Lower lobe of right lung (tissue), 2 donors: ENCODE results near the gene SLC43A3. TPM values are rescaled to one million over a fixed set of nuclear protein-coding genes. Genes with fewer than 3 reads are reported as not detected.

Source experiments
- ATAC-seq, 2 donors: fragments of 200-7000 bp; cut with Tn5 transposase; one replicate each; pipeline ENCODE4 v1.9.1; 2020 to 2022; ENCODE audit warnings: mild to moderate bottlenecking in 2 of 2, moderate library complexity in 2 of 2
- DNase-seq: peaks from one replicate; pipeline ENCODE4 v3.0.0-alpha.2; 2020
- H3K27ac ChIP-seq: fragments of 200-600 bp; one replicate; pipeline ENCODE4 v1.8.0; 2022
- H3K27me3 ChIP-seq: fragments of 200-600 bp; one replicate; pipeline ENCODE4 v1.8.0; 2022; ENCODE audit warnings: low read depth
- H3K36me3 ChIP-seq: fragments of 200-600 bp; one replicate; pipeline ENCODE4 v1.8.0; 2022; ENCODE audit warnings: mild to moderate bottlenecking
- H3K4me1 ChIP-seq: fragments of 200-600 bp; one replicate; pipeline ENCODE4 v1.8.0; 2022
- H3K4me3 ChIP-seq: fragments of 200-600 bp; one replicate; pipeline ENCODE4 v1.8.0; 2022; ENCODE audit warnings: mild to moderate bottlenecking
- H3K9me3 ChIP-seq: fragments of 200-600 bp; one replicate; pipeline ENCODE4 v1.8.0; 2022
- intact Hi-C: fragments of 100-400 bp; cut with DNase I; formaldehyde crosslinking; loops from one replicate; pipeline ENCODE4 v1.11.0; 2022
- total RNA-seq: library from RNA; stranded (reverse); fragmentation: NEBNext Ultra II Directional; extraction: Animal tissue kit (Norgen Biotek cat#: 25700); gene quantifications from one replicate; pipeline ENCODE4 v1.2.1, GENCODE V29; 2021
- TF ChIP-seq, protein P1 (sequence below): fragments of 200-600 bp; IDR thresholded peaks from one replicate; pipeline ENCODE4 v1.8.0; 2022; ENCODE audit warnings: antibody characterized with exemption, mild to moderate bottlenecking
- donor health status: DM: no; HTN: yes; CAD: no; lungs with severe emphysema.

Gene SLC43A3
- total RNA-seq, 1 donor from 2014 or later: 102 TPM

DNA sequence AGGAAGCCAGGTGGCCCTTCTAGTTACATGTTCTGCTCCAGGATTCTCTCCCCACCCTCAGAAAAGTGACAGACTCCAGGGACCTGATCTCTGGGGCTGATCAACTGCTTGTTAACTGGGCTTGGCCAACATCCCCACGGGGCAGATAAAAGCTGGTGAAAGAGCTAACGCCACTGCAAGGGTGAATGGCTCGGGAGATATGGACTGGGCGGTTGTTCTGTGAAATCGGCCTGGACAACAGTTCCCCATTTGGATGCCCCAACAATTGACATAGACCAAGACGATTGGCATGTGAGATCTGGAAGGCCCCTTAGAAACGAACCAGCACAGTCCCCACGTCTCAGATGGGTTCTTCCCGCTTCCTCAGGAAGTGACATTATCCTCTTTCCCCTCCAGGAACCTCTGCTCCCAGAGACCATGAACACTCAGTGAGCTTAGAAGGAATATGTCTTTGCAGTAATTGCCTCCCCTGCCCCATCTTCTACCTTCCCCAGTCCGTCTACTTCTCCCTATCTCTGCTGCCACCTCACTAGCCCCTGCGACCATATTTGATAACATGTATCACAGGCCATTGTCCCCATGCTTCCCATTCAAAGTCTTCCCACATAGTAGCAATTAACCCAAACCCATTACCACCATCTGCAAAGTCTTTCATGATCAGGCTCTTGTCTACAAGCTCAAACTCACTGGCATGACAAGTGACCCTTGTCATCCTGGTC is 30.9 kb downstream of the SLC43A3 start:
- TF ChIP-seq, protein P1, sequence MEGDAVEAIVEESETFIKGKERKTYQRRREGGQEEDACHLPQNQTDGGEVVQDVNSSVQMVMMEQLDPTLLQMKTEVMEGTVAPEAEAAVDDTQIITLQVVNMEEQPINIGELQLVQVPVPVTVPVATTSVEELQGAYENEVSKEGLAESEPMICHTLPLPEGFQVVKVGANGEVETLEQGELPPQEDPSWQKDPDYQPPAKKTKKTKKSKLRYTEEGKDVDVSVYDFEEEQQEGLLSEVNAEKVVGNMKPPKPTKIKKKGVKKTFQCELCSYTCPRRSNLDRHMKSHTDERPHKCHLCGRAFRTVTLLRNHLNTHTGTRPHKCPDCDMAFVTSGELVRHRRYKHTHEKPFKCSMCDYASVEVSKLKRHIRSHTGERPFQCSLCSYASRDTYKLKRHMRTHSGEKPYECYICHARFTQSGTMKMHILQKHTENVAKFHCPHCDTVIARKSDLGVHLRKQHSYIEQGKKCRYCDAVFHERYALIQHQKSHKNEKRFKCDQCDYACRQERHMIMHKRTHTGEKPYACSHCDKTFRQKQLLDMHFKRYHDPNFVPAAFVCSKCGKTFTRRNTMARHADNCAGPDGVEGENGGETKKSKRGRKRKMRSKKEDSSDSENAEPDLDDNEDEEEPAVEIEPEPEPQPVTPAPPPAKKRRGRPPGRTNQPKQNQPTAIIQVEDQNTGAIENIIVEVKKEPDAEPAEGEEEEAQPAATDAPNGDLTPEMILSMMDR: no peak
- H3K9me3 ChIP-seq: no peaks in the 10 kb centered on the region

DNA sequence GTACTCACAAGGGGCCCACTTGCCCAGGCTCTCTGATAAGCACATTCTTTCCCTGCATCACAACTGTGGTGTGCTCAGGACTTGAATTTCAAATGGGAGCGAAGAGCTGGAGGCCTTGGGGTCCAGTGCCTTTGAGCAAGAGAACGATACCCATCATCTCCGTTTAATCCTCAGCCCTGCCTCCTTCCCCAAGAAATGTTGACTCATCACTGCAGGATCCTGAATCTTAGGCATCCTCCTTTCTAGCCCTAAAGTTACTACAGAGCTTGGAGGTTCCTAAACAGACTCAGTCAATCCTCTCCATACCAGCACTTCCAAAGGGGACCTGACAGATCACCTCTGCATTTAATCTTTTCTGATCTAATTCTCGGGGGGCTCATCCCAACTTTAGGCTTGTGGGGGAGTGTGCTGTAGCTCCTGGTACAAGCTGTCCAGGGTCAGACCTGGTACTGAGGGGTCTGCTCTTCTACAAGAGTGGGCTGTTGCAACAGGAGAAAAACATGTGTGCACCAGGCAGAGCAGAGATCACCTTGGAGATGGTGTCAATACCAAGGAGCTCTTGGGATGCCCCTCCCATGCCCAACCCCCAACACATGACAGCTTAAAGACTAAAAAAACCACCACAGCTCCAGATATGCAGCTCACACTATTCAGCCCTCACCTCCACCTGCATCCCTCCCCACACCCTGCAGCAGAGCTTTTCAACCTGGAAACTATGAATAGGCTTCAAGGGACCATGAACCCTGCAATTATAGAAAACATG is 32.5 kb downstream of the SLC43A3 start:
- DNase-seq (no peak), ATAC-seq (no peak)
- H3K27me3 ChIP-seq: no peaks in the 10 kb centered on the region
- H3K9me3 ChIP-seq: no peaks in the 10 kb centered on the region
- no peak overlapping the region for H3K27ac ChIP-seq
- TF ChIP-seq, protein P1: no peak
- H3K4me1 ChIP-seq: no peaks in the 10 kb centered on the region
- no peak overlapping the region for H3K4me3 ChIP-seq
- intact Hi-C loops: no loop called here
- H3K36me3 ChIP-seq: no peaks in the 10 kb centered on the region

More for the DNA sequence above, 30.9 kb downstream of the SLC43A3 start:
- ATAC-seq (no peak), DNase-seq (no peak)
- Histone ChIP-seq H3K4me1 (no peaks in the 10 kb centered on the region), H3K4me3 (no peak overlapping the region), H3K36me3 (no peaks in the 10 kb centered on the region), H3K27ac (no peak overlapping the region), H3K27me3 (no peaks in the 10 kb centered on the region)
- intact Hi-C loops: no loop called here

DNA sequence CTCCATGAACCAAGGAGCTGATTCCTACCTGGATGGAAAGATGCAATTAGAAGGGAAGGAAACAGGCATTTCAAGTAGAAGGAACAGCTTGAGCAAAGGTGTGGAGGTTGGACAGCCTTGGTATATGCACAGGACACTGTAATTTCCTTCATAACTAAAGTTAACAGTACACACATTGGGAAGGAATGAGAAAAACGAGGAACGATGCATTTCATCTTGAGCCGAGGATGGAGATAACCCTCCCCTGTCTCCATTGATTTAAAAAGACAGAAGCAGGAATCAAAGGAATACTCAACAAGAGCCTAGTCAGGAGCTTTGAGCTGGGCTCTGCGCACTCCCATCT is 34.2 kb downstream of the SLC43A3 start:
- intact Hi-C loops: no loop called here
- ATAC-seq: no peak

DNA sequence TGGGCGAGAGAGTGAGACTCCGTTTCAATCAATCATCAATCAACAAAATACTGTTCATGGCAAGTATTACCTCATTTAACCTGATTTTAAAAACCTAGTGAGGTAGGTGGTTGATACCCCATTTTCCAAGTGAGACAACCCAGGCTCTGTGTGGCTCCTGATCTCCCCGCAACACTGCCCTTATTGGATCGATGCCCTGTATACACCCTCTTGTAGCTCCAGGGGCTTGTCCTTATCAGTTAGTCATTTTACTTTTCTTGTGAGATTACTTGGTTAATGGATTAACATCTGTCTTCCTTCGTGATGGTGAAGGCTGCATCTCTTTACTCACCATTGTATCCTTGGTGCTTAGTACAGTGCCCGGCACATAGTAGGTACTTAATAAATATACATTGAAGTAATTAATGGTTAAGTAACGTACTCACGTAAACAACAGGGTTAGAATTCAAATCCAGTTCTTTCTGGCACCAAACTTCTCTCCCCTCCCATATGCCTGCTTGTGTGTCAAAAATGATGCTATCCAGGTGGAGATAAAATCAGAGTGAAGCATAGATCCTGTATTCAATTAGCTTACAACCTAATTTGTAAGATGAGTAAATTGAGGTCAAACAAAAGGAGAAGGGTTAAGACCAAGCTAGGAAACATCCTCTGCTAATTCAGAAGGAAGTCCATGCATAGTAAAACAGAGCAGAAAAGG is 34.7 kb downstream of the SLC43A3 start:
- intact Hi-C loops: no loop called here
- TF ChIP-seq, protein P1: no peak
- ATAC-seq: no peak

More for the DNA sequence above, 34.2 kb downstream of the SLC43A3 start:
- Histone ChIP-seq H3K9me3 (no peaks in the 10 kb centered on the region), H3K27me3 (no peaks in the 10 kb centered on the region), H3K27ac (no peak overlapping the region), H3K4me1 (no peaks in the 10 kb centered on the region), H3K36me3 (no peaks in the 10 kb centered on the region), H3K4me3 (no peak overlapping the region)
- no peak for DNase-seq
- TF ChIP-seq, protein P1: no peak

DNA sequence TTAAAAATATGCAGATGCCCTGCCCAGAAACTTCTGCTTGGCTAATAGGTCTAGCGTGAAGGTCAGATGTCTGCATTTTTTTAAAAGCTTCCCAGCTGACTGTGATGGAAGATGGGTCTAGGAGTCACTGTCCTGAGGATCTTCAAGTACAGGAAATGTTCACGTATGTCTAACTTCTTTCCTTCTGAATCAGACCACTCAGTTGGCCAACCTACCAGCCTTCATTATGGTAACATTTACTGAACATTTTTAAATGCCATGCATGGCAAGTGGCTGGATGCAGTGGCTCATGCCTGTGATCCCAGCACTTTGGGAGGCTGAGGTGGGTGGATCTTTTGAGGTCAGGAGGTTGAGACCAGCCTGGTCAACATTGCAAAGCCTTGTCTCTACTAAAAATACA is 35.4 kb downstream of the SLC43A3 start:
- Histone ChIP-seq H3K27ac (no peak overlapping the region), H3K4me1 (no peaks in the 10 kb centered on the region), H3K36me3 (no peaks in the 10 kb centered on the region), H3K27me3 (no peaks in the 10 kb centered on the region), H3K4me3 (no peak overlapping the region), H3K9me3 (no peaks in the 10 kb centered on the region)
- intact Hi-C loops: no loop called here
- TF ChIP-seq, protein P1: no peak
- no peak for ATAC-seq
- DNase-seq: no peak

More for the DNA sequence above, 34.7 kb downstream of the SLC43A3 start:
- Histone ChIP-seq H3K27ac (no peak overlapping the region), H3K36me3 (no peaks in the 10 kb centered on the region), H3K27me3 (no peaks in the 10 kb centered on the region), H3K4me1 (no peaks in the 10 kb centered on the region), H3K9me3 (no peaks in the 10 kb centered on the region), H3K4me3 (no peak overlapping the region)
- DNase-seq: no peak
